IPS-18a (cell line): ENCODE data around the gene RBM17.

Experiments used
- H3K27ac ChIP-seq: one replicate; pipeline ENCODE4 v1.5.1; 2013; ENCODE audit warnings: low read length
- H3K27me3 ChIP-seq: one replicate; pipeline ENCODE4 v1.6.1; 2013; ENCODE audit warnings: mild to moderate bottlenecking, low read length; ENCODE audit not compliant: control insufficient read depth, insufficient read depth
- H3K36me3 ChIP-seq: one replicate; pipeline ENCODE4 v1.6.1; 2013; ENCODE audit warnings: low read depth, low read length; ENCODE audit not compliant: control insufficient read depth
- H3K4me1 ChIP-seq: one replicate; pipeline ENCODE4 v1.6.1; 2013; ENCODE audit warnings: low read depth, low read length; ENCODE audit not compliant: control insufficient read depth
- H3K4me3 ChIP-seq: one replicate; pipeline ENCODE4 v1.5.1; 2013; ENCODE audit warnings: low read length
- H3K9ac ChIP-seq: one replicate; pipeline ENCODE4 v1.6.1; 2013; ENCODE audit warnings: mild to moderate bottlenecking, low read length, moderate library complexity
- H3K9me3 ChIP-seq: one replicate; pipeline ENCODE4 v1.6.1; 2013; ENCODE audit warnings: low read depth, low read length; ENCODE audit not compliant: control insufficient read depth

RBM17 gene

GRCh38 chr10:6144406-6145165 lies 55.8 kb downstream of the RBM17 start:
- H3K4me1 ChIP-seq: peaks cover 3% of the 10 kb centered on the region
- H3K27ac ChIP-seq: no peak overlapping the region
- H3K27me3 ChIP-seq: peaks cover 32% of the 10 kb centered on the region
- peak overlapping the region; percentile 62 for H3K9ac ChIP-seq
- peak overlapping the region; percentile 73 for H3K4me3 ChIP-seq
- H3K9me3 ChIP-seq: no peaks in the 10 kb centered on the region
- no peaks in the 10 kb centered on the region for H3K36me3 ChIP-seq

- Histone ChIP-seq H3K4me1 (no peaks in the 10 kb centered on the region), H3K9ac (peak overlapping the region; percentile 62), H3K27ac (no peak overlapping the region), H3K4me3 (peak overlapping the region; percentile 73), H3K9me3 (no peaks in the 10 kb centered on the region), H3K36me3 (no peaks in the 10 kb centered on the region), H3K27me3 (peaks cover 32% of the 10 kb centered on the region)
Observed at GRCh38 chr10:6145166-6145987, 56.5 kb downstream of the RBM17 start.

DNA sequence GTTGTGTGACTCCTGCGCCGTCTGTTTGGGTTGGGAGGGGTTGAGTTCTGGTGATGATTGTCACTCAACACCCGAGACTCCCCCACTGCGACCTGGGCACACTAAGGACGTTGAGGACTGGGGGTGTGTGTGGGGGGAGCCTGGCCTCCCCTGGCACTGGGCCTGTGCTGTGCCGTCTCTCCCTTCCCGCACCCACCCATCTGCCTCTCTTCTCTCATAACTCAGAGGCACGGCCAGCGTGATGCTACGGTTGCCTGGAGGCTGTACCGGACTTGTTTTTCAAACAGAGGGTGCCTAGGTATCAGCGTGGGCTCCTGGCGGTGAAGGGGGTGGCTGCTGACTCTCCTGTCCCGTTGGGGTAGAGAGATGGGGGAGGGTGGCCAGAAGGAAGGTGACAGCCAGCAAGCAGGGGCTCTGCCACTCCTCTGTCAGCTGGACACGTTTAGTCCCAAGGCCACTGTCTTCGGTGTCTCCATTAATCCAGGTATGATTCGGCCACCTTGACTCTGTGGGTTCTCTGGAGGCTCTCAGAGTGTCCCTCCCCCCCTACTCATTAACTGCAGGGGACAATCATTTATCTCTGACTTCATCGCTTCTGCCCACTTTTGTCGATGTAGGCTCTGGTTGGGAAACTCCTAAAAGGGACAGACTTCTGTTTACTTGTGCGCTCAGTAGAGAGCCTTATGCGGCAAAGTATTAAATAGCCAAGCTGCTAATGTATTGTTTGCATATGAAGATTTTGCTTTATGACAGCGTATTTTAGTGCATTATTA lies 57.4 kb downstream of the RBM17 start:
- Histone ChIP-seq H3K9me3 (no peaks in the 10 kb centered on the region), H3K9ac (peak overlapping the region; percentile 62), H3K4me3 (peak overlapping the region; percentile 73), H3K4me1 (no peaks in the 10 kb centered on the region), H3K27ac (no peak overlapping the region), H3K36me3 (no peaks in the 10 kb centered on the region), H3K27me3 (peaks cover 32% of the 10 kb centered on the region)

DNA sequence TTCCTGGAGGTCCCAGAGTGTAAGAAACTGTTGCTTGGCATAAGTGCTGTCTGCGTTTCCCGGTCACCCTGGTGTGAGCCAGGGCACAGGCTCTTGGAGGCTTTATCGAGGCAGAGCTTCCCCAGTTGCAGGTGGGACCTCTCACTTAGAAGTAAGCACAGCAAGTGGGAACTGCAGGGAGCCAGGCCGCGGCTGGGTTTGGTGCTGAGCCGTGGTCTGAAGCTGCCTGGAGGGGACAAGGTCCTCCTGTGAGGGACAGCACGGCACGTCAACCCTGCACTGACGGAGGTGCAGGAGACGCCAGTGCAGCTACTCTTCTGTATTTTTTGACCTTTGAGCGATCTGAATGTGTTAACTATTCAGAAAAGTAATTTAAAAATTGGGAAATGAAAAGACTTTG lies 58.1 kb downstream of the RBM17 start:
- Histone ChIP-seq H3K9me3 (no peaks in the 10 kb centered on the region), H3K36me3 (no peaks in the 10 kb centered on the region), H3K4me3 (no peak overlapping the region), H3K4me1 (no peaks in the 10 kb centered on the region), H3K27ac (no peak overlapping the region), H3K27me3 (peaks cover 32% of the 10 kb centered on the region), H3K9ac (no peak overlapping the region)

DNA sequence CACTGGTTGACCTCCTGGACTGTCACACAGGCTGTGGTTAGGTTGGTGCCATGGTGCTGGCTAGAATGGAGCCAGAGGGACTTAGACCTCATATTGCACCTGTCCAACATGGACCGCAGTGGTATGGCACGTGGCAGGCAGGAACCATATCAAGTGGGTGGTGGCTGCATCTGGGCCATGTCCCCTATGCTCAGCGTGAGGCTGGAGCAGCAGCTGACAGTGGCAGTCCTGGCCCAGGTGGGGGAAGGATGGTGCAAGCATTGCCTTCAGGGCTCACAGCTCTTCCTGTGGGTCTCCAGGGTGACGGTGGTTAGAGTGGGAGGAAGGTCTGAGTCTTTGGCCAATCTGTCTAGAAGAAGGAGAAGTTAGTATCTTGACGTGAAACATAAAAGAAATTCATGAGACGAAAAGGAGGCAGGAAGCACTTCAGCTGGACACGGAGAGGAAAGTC lies 59.4 kb downstream of the RBM17 start:
- peaks cover 27% of the 10 kb centered on the region for H3K27me3 ChIP-seq
- H3K4me3 ChIP-seq: no peak overlapping the region
- no peaks in the 10 kb centered on the region for H3K4me1 ChIP-seq
- no peak overlapping the region for H3K9ac ChIP-seq
- no peaks in the 10 kb centered on the region for H3K9me3 ChIP-seq
- no peaks in the 10 kb centered on the region for H3K36me3 ChIP-seq
- H3K27ac ChIP-seq: no peak overlapping the region

- H3K4me1 ChIP-seq: no peaks in the 10 kb centered on the region
- peaks cover 20% of the 10 kb centered on the region for H3K27me3 ChIP-seq
- no peak overlapping the region for H3K4me3 ChIP-seq
- no peak overlapping the region for H3K27ac ChIP-seq
- H3K9ac ChIP-seq: no peak overlapping the region
- no peaks in the 10 kb centered on the region for H3K36me3 ChIP-seq
- H3K9me3 ChIP-seq: no peaks in the 10 kb centered on the region
Observed at GRCh38 chr10:6148908-6149307, 60.1 kb downstream of the RBM17 start.

DNA sequence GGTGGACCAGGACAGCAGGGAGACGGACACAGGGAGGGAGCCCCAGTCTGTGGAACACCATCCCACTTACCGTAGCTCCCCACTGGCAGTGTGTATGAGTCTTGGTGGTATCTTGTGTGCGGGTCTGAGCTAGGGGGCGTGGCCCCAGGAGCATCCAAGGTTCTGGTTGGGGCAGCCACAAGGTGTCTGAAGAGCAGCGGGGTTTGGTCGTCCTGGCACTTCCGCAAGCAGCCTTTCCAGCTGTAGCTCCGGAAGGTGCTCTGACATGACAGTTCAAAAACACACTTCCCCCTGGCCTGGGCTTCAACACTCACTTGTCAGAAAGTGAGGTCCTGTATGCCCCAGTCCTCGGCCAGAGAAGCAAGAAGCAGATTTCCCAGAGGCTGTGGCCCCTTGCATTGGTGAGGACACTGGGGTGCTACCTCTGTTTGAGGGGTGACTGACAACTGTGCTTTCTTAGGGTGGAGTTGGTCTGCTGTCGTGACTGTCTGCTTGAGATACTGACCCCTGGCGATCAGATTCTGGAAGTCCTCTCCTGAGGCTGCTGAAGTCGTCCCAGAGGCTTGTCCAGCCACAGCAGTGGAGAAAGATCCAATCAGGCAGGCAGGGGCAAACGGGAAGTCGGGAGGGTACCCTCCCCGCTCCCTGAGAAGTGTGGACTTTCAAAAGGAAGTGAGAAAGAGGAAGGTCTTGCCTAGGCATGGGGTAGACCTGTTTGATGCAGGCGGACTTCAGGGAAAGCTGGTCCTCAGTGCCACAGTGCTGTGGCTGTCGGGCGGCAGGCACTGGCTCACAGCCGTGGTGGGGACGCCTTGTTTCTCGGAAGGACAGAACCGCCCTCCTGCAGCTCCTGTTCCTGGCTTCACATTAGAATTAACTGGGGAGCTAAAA lies 62.5 kb downstream of the RBM17 start:
- peak overlapping the region; percentile 7 for H3K4me3 ChIP-seq
- no peaks in the 10 kb centered on the region for H3K4me1 ChIP-seq
- H3K27ac ChIP-seq: no peak overlapping the region

DNA sequence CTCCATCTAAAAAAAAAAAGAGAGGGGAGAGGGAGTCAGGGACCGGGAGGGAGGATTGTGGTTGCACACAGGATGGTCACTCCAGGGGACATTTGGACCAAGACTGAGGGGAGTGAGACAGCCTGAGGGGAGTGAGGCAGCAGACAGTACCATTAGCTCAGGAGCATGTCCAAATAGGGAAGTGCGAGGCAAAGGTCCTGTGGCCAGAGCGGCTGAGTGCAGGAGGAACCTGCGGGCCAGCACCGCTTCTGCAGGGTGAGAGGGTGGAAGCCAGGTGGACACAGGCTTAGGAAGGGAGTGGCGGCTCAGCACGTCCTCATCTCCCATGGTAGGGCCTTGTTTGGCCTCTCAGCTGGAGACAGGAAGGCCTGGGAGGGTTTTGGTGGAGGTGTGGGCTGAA lies 65.0 kb downstream of the RBM17 start:
- no peaks in the 10 kb centered on the region for H3K27me3 ChIP-seq
- H3K4me1 ChIP-seq: no peaks in the 10 kb centered on the region
- no peak overlapping the region for H3K4me3 ChIP-seq
- no peaks in the 10 kb centered on the region for H3K36me3 ChIP-seq
- H3K9me3 ChIP-seq: no peaks in the 10 kb centered on the region
- no peak overlapping the region for H3K9ac ChIP-seq
- H3K27ac ChIP-seq: no peak overlapping the region

More for the DNA sequence above, 62.5 kb downstream of the RBM17 start:
- Histone ChIP-seq H3K36me3 (no peaks in the 10 kb centered on the region), H3K9ac (no peak overlapping the region), H3K9me3 (no peaks in the 10 kb centered on the region), H3K27me3 (peaks cover 5% of the 10 kb centered on the region)

DNA sequence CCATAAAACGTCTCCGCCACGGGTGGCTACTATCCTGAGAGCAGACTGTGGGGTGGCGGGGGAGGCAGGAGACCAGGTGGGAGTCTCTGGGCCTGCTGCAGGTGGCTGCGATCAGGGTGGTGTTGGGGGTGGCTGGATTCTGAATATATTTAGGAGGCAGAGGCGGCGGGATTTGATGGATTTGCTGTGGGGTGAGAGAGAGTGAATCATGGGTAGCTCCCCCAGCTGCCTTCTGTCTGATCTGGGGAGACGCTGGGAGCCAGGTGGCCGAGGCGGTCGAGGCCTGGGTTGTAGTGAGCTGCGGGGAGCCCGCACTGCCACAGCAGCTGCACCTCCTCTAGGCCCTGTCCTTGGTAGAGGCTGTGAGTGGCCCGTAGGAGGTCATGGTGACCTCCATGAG lies 65.7 kb downstream of the RBM17 start:
- no peak overlapping the region for H3K4me3 ChIP-seq
- no peak overlapping the region for H3K9ac ChIP-seq
- no peaks in the 10 kb centered on the region for H3K36me3 ChIP-seq
- no peaks in the 10 kb centered on the region for H3K9me3 ChIP-seq
- no peaks in the 10 kb centered on the region for H3K4me1 ChIP-seq
- H3K27me3 ChIP-seq: no peaks in the 10 kb centered on the region
- H3K27ac ChIP-seq: no peak overlapping the region

GRCh38 chr10:6158276-6158675 lies 69.4 kb downstream of the RBM17 start:
- Histone ChIP-seq H3K4me3 (no peak overlapping the region), H3K27me3 (peaks cover 6% of the 10 kb centered on the region), H3K9ac (no peak overlapping the region), H3K9me3 (no peaks in the 10 kb centered on the region), H3K4me1 (peaks cover 4% of the 10 kb centered on the region), H3K36me3 (no peaks in the 10 kb centered on the region), H3K27ac (no peak overlapping the region)
